NB4 (cell line): ENCODE measurements around the gene SMARCC2.

ENCODE experiments used
- POLR2A ChIP-seq: IDR thresholded peaks from 2 replicates; pipeline ENCODE4 v1.6.1; 2011; ENCODE audit warnings: mild to moderate bottlenecking; ENCODE audit not compliant: insufficient read length; ENCODE audit errors: extremely low read depth
- TF ChIP-seq, protein P1 (sequence below): IDR thresholded peaks from one replicate; pipeline ENCODE4 v1.5.1; 2012; ENCODE audit warnings: low read depth, low read length
- TF ChIP-seq, protein P2 (sequence below): IDR thresholded peaks from 2 replicates; pipeline ENCODE4 v1.6.1; 2011; ENCODE audit warnings: low read depth, low read length

DNA sequence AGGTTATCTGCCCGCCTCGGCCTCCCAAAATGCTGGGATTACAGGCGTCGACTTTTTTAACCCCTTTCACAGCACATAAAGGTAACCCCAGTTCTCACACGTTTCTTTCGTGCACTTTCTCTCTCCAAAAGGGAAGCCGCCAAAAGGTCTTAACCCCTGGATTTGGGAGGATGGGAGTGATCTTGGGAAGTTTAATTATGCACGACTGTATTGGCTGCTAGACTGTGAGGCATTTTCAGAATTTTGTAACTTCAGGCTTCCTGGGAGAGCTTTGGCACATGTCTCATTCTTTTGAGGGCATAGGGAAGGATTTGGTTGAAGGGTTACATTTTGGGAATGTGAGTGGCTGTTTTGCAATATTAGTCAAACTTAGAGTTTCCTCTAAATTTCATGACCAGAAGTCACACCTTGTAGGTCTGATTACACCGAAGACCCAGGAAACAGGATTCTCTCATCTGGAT is 1.4 kb upstream of the SMARCC2 start:
- TF ChIP-seq, protein P1, sequence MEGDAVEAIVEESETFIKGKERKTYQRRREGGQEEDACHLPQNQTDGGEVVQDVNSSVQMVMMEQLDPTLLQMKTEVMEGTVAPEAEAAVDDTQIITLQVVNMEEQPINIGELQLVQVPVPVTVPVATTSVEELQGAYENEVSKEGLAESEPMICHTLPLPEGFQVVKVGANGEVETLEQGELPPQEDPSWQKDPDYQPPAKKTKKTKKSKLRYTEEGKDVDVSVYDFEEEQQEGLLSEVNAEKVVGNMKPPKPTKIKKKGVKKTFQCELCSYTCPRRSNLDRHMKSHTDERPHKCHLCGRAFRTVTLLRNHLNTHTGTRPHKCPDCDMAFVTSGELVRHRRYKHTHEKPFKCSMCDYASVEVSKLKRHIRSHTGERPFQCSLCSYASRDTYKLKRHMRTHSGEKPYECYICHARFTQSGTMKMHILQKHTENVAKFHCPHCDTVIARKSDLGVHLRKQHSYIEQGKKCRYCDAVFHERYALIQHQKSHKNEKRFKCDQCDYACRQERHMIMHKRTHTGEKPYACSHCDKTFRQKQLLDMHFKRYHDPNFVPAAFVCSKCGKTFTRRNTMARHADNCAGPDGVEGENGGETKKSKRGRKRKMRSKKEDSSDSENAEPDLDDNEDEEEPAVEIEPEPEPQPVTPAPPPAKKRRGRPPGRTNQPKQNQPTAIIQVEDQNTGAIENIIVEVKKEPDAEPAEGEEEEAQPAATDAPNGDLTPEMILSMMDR, result no peak
- TF ChIP-seq POLR2A, result no peak
- TF ChIP-seq, protein P2, sequence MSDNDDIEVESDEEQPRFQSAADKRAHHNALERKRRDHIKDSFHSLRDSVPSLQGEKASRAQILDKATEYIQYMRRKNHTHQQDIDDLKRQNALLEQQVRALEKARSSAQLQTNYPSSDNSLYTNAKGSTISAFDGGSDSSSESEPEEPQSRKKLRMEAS, result no peak
